BJ (cell line): ENCODE data around the gene ZDHHC7. TPM values are rescaled to one million over a fixed set of nuclear protein-coding genes. Genes with fewer than 3 reads are reported as not detected.

ENCODE experiments used
- CTCF ChIA-PET: fragments of 350-600 bp; formaldehyde crosslinking; extraction: SDS; loops from one replicate; lab custom pipeline; 2021; ENCODE audit warnings: antibody characterized with exemption, inconsistent platforms; lab: Yijun Ruan, JAX
- POLR2A ChIA-PET: fragments of 300-600 bp; sonication (Branson Sonifier 250); formaldehyde crosslinking; extraction: SDS; loops from one replicate; lab custom pipeline; 2021; ENCODE audit warnings: antibody characterized with exemption; lab: Charles Lee
- DNase-seq: peaks from one replicate; pipeline ENCODE4 v3.0.0-alpha.2; 2011; ENCODE audit warnings: low read depth
- H3K27me3 ChIP-seq: 2 replicates; pipeline ENCODE4 v1.6.0; 2011; ENCODE audit warnings: low read length; ENCODE audit not compliant: control insufficient read depth, insufficient read depth
- H3K36me3 ChIP-seq: 2 replicates; pipeline ENCODE4 v1.5.1; 2011; ENCODE audit warnings: low read length; ENCODE audit not compliant: control insufficient read depth, insufficient read depth
- H3K4me3 ChIP-seq: 2 replicates; pipeline ENCODE4 v1.5.1; 2011; ENCODE audit warnings: low read depth, mild to moderate bottlenecking, control low read depth, low read length
- CTCF ChIP-seq: IDR thresholded peaks from 2 replicates; pipeline ENCODE4 v1.5.1; 2011; ENCODE audit warnings: low read depth, mild to moderate bottlenecking, control low read depth, inconsistent platforms, low read length, moderate library complexity; ENCODE audit not compliant: insufficient read depth
- polyA minus RNA-seq: library from RNA; depleted of rRNA, polyadenylated mRNA; stranded (reverse); fragments of >200 nt; gene quantifications from 2 replicates; pipeline ENCODE4 v1.2.3, GENCODE V29; 2011; rRNA and poly(A)+ RNA removed
- polyA plus RNA-seq: library from polyadenylated mRNA; depleted of rRNA; stranded (reverse); fragments of >200 nt; gene quantifications from 2 replicates; pipeline ENCODE4 v1.2.3, GENCODE V29; 2011; rRNA removed

ZDHHC7 gene
- polyA plus RNA-seq (77.0 and 111 TPM in 2 replicates), polyA minus RNA-seq (62.9 and 67.3 TPM in 2 replicates)

DNA sequence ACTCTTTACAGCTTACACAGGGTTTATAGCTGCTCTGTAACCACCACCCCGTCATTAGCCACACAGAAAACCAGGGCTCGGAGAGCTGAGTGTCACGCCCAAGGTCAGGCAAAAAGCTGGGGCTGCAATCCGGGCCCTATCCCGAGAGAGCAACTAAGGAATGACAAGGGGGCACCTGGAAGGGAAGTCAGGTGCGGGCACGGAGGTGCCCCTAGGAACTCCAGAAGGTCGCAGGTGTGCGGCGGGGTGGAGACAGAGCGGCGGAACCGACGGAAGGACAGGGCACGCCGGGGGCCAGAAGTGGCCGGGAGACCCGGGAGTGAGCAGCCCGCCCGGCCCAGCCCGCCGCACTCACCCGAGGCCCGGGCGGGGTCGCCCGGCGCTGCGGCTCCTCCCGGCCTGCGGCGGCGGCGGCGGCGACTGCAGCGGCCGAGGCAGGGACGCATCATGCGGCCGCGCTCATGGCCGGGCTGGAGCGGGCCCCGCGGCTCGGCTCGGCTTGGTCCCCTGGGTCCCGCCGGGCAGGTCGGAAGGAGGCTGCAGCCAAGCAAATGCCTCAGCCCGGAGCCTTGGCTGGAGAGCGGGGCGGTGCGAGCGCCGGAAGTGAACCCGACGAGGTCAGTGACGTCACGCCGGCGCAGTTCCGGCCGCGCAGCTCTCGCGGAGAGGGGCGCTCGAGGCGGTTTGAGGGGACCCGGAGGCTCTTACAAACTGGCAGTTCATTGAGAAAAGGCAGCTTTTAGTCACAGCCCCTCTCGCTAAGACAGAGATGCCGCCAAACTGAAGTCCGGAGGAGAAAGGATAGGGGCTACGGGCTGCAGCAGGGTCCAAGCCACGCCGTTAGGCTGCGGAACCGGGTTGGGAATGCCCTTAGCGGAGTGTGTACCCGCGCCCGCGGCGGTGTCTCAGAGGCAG lies at the start of gene ZDHHC7:
ZDHHC7 (minus strand) TSS at position 605 of the 915 bp plus-strand sequence. CDS start 20,917 bp downstream, outside the sequence.
- POLR2A ChIA-PET, result interaction anchor here (0.7 kb wide), 1 partner anchor 185 kb away, joined by 4 read pairs; no protein-coding TSS in a partner anchor
- TF ChIP-seq CTCF, result 0 out of 2 replicates have a peak, but pooled peaks have one; percentile 24
- CTCF ChIA-PET, result interaction anchor here (0.9 to 1.7 kb wide), 3 partner anchors 16 to 65 kb away, joined by 3 to 6 read pairs (median 4); partner anchors contain the start of gene KIAA0513
- Histone ChIP-seq H3K27me3 (no peaks in the 10 kb centered on the region), H3K36me3 (peaks cover 2% of the 10 kb centered on the region), H3K4me3 (peak within 1 kb of the TSS; percentile 94)
- no peak for DNase-seq

DNA sequence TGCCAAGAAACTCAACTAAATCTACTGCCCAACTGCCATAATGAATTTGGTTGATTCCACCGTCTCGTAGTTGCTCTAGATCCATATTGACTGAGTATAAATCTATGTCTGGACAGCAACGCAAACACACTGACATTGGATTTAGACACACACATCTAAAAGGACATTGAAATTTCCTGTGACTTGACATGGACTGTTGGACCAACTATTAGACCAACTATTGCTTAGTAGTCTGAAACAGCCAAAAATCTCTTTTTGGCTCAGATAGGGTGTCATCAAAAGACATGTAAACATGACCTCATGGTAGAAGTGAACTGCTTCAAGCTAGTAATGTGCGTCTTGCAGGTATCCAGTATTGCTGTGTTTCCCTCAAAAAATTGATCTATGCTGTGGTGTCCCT lies 47.6 kb upstream of the ZDHHC7 start:
- Histone ChIP-seq H3K27me3 (no peaks in the 10 kb centered on the region), H3K4me3 (no peak overlapping the region), H3K36me3 (no peaks in the 10 kb centered on the region)
- TF ChIP-seq CTCF, result no peak
- ChIA-PET POLR2A (no interaction called here), CTCF (interaction anchor here (0.5 to 1.6 kb wide), 2 partner anchors 13 to 38 kb away, joined by 3 to 4 read pairs; no protein-coding TSS in a partner anchor)
- DNase-seq, result no peak

GRCh38 chr16:85057948-85058347 lies 46.6 kb upstream of the ZDHHC7 start:
- POLR2A ChIA-PET, result no interaction called here
- DNase-seq, result no peak
- TF ChIP-seq CTCF, result no peak

DNA sequence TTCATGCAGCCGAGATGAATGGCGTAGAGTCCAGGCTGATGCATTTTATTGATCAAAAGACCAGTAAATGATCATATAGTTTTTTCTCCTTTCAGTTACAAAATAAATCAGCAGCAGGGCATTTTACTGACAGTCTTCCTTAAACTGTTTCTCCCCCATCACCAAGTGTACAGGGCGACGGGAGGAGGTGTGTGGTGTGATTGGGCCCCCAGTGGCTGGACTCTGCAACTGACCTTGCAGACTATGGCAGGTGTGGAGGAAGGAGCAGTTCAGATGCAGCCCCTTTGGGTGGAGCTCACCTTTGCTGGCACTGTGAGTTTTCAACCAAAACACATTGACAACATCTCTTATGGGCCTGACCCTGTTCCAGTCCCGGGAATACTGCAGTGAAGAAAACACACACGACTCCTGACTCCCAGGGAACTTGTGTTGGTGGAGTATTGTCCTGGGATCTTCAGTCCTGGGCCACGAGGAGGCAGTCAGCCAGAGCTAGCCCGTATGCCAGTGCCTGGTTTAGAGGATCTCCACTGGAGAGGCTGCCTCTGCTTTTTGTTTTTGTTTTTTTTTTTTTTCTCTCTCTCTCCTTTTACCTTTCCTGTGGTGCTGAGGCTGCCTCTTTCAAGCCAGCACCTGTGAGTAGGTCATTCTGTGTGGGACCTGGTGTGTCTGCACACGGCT lies 46.0 kb upstream of the ZDHHC7 start:
- Histone ChIP-seq H3K36me3 (no peaks in the 10 kb centered on the region), H3K27me3 (no peaks in the 10 kb centered on the region), H3K4me3 (no peak overlapping the region)
- ChIA-PET POLR2A (no interaction called here), CTCF (interaction anchor here (1.2 to 2.1 kb wide), 5 partner anchors 10 to 105 kb away, joined by 3 to 7 read pairs (median 4); no protein-coding TSS in a partner anchor)
- 0 out of 2 replicates have a peak, but pooled peaks have one; percentile 17 for TF ChIP-seq CTCF
- DNase-seq, result no peak

More at GRCh38 chr16:85057948-85058347, 46.6 kb upstream of the ZDHHC7 start:
- H3K27me3 ChIP-seq, result no peaks in the 10 kb centered on the region
- CTCF ChIA-PET, result interaction anchor here (1.2 kb wide), 1 partner anchor 28 kb away, joined by 3 read pairs; no protein-coding TSS in a partner anchor
- no peak overlapping the region for H3K4me3 ChIP-seq
- no peaks in the 10 kb centered on the region for H3K36me3 ChIP-seq
